Spleen (tissue), 11 donors: ENCODE measurements around the gene PIAS4. TPM values are rescaled to one million over a fixed set of nuclear protein-coding genes. Genes with fewer than 3 reads are reported as not detected.

Experiments used
- DNase-seq: peaks from one replicate; pipeline ENCODE4 v3.0.0-alpha.2; 2020
- H3K27ac ChIP-seq, 8 donors: fragments of 200-600 bp; sonication (generic) in 7 of 8; 1 replicate in 4 of 8; 2 replicates in 4 of 8; pipeline versions ENCODE4 v1.5.0 to v1.8.0; 2016 to 2021; ENCODE audit warnings: inconsistent platforms in 4 of 8, mild to moderate bottlenecking in 4 of 8, moderate library complexity in 1 of 8
- H3K27me3 ChIP-seq, 7 donors: fragments of 200-600 bp; sonication (generic) in 6 of 7; replicated peaks in 1 of 7; 1 replicate in 4 of 7; 2 replicates in 3 of 7; pipeline versions ENCODE4 v1.5.0 to v1.8.0; 2016 to 2021; ENCODE audit warnings: inconsistent platforms in 3 of 7, mild to moderate bottlenecking in 1 of 7
- H3K36me3 ChIP-seq, 6 donors: fragments of 200-600 bp; sonication (generic) in 5 of 6; 1 replicate in 4 of 6; 2 replicates in 2 of 6; pipeline versions ENCODE4 v1.5.0 to v1.8.0; 2016 to 2021; ENCODE audit warnings: inconsistent platforms in 2 of 6
- H3K4me1 ChIP-seq, 6 donors: fragments of 200-600 bp; sonication (generic) in 5 of 6; 1 replicate in 3 of 6; 2 replicates in 3 of 6; pipeline versions ENCODE4 v1.5.0 to v1.8.0; 2016 to 2021; ENCODE audit warnings: inconsistent platforms in 3 of 6
- H3K4me3 ChIP-seq, 8 donors: fragments of 200-600 bp; sonication (generic) in 7 of 8; 1 replicate in 4 of 8; 2 replicates in 4 of 8; pipeline versions ENCODE4 v1.5.0 to v1.8.0; 2016 to 2021; ENCODE audit warnings: inconsistent platforms in 4 of 8, mild to moderate bottlenecking in 4 of 8, moderate library complexity in 2 of 8
- H3K9me3 ChIP-seq, 8 donors: fragments of 200-600 bp; sonication (generic) in 7 of 8; 1 replicate in 4 of 8; 2 replicates in 4 of 8; pipeline versions ENCODE4 v1.5.0 to v1.8.0; 2016 to 2021; ENCODE audit warnings: inconsistent platforms in 4 of 8
- CTCF ChIP-seq, 11 experiments: fragments of 200-600 bp in 7 of 11; fragments of 450-650 bp in 4 of 11; sonication (generic) in 4 of 11; IDR thresholded peaks in 8 of 11; conservative IDR thresholded peaks in 3 of 11; 1 replicate in 7 of 11; 2 replicates in 4 of 11; pipeline versions ENCODE4 v1.4.0 to v1.8.0; 2016 to 2021; ENCODE audit warnings: antibody characterized with exemption in 11 of 11, inconsistent platforms in 4 of 11, mild to moderate bottlenecking in 1 of 11
- POLR2A ChIP-seq, 3 donors: fragments of 450-650 bp; IDR thresholded peaks; one replicate each; pipeline ENCODE4 v1.5.1; 2017; ENCODE audit warnings: antibody characterized with exemption in 3 of 3, mild to moderate bottlenecking in 1 of 3
- POLR2AphosphoS5 ChIP-seq, 3 donors: sonication (generic); formaldehyde crosslinking; IDR thresholded peaks; one replicate each; pipeline ENCODE4 v1.5.1; 2017; ENCODE audit warnings: antibody characterized with exemption in 3 of 3
- WGBS, 5 donors: extraction: QIAGEN DNeasy Blood & Tissue Kit in 3 of 5; methylation state at CpG; one replicate each; pipeline versions ENCODE4 v1.1.5 to v1.1.7; 2013 to 2018; 5-methylcytosine and 5-hydroxymethylcytosine counted together
- intact Hi-C: fragments of 100-400 bp; cut with DNase I; formaldehyde crosslinking; loops from one replicate; pipeline ENCODE4 v1.15.0; 2023; ENCODE audit warnings: low total_unique reads
- polyA plus RNA-seq, 3 donors: library from polyadenylated mRNA; stranded (reverse); fragments of 200-250 nt; gene quantifications; one replicate each; pipeline ENCODE4 v1.2.1, GENCODE V29; 2013
- total RNA-seq, 7 donors: library from RNA; depleted of rRNA in 3 of 7; stranded (reverse); fragments of >200 nt in 3 of 7; fragmentation: NEBNext Ultra II Directional in 4 of 7; extraction: Animal tissue kit (Norgen Biotek cat#: 25700) in 4 of 7; gene quantifications; one replicate each; pipeline versions ENCODE4 v1.1.0 to v1.2.1, GENCODE V29; 2016 to 2021
- donor health status: healthy with polysubstance abuse.
- donor health status: DM: no; HTN: no; CAD: no; lungs with moderate emphysema.
- donor health status: DM: no; HTN: no; CAD: no.
- donor health status: Bipolar disorder and iron deficiency.
- donor health status: healthy.
- donor health status: DM: no; HTN: no; CAD: no.
- donor health status: DM: yes; HTN: yes; CAD: no.

Gene PIAS4
- total and polyA plus RNA-seq, 10 donors = 6.2 to 30.5 (median 22.3) TPM

DNA sequence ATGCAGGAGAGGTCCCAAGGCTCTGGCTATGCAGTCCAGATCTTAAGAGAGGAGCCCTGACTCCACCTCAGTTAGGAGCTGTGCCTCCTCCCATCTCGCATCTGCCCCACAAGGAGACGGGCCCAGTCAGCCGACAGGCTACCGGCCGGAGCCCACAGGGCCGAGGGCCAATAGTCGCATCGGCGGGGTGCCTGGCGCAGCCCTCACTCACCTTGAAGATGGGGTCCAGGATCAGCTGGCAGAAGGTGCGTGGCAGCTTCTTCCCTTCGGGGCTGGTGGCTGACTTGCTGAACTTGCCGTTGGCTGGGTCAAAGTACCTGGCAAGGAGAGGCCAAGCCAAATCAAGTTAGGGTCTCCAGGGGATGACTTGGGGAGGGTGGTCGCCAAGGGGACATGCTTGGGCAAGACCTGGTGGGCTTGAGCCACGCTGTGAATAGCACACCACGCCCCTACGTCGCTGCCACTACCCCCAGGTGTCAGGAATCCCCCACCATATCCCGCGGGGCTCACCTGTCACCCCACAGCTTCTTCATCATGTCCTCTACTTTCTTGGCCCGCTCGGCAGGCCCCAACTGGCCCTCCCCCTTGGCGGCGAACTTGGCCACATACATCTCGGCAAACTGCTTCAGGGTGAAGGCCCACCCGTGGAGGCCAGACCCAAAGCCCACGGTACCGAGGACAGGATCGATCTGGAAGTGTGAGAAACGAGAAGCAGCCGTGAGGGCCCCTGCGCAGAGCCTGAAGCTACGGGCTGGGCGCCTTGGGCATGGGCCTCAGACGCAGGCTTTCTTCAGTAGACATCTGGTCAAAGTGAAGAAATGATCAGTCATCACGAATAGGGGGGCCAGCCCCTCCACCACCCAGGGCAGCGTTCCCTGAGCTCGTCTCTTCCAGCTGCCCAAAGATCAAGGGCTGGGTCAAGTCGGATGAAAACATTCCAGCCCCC lies 25.5 kb upstream of the PIAS4 start:
- peaks cover 19 to 75% (median 73%) of the 10 kb centered on the region in 6 donors for H3K36me3 ChIP-seq
- H3K27ac ChIP-seq = peak overlapping the region in 1 of 8 donors; percentile 0
- H3K9me3 ChIP-seq = no peaks in the 10 kb centered on the region
- intact Hi-C loops = no loop called here
- peaks cover 28 to 88% (median 62%) of the 10 kb centered on the region in 6 donors for H3K4me1 ChIP-seq
- H3K4me3 ChIP-seq = no peak overlapping the region
- WGBS, 5 donors = 84 to 93% (median 90%) methylated on average over 30 to 39 of the region's 39 CpGs
- DNase-seq = peak; percentile 71
- H3K27me3 ChIP-seq = no peaks in the 10 kb centered on the region
- TF ChIP-seq POLR2AphosphoS5 (IDR thresholded peaks at IDR 0.05) = peak in 2 of 3 donors; percentile 38 to 60
- TF ChIP-seq POLR2A (IDR thresholded peaks at IDR 0.05) = no peak

DNA sequence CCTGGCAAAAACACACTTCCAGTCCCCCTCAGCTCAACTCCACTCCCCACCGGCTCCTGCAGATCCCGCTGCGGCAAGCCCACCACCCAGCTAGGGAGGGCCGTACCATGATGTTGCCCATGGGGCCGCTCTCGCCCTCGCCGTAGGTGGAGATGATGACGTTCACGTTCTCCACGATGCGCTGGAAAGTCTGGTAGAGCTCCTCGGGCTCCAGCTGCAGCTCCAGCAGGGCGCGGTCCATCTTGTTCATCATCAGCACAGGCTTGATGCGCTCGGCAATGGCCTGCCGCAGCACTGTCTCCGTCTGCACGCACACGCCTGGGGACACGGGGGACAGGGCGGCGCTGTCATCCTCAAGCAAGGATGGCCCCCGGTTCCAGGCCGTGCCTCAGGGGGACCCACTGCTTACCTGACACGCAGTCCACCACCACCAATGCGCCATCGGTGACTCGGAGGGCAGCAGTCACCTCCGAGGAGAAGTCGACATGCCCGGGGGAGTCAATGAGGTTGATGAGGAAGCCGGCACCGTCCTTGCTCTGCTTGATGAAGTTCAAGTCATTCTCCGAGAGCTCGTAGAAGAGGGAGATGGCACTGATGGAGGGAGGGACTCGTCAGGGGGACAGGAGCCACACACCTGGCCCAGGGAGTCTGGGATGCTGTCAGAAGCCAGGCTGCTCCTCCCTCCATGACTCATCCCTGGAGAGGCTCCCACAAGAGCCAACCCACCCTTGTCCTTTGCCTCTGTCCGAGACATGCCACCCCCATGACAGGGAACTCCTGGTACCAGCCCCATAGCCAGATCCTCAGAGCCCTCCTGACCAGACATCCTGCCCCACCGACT lies 24.6 kb upstream of the PIAS4 start:
- Histone ChIP-seq H3K27me3 (no peaks in the 10 kb centered on the region), H3K36me3 (peaks cover 12 to 66% (median 64%) of the 10 kb centered on the region in 6 donors), H3K4me1 (peaks cover 37 to 89% (median 69%) of the 10 kb centered on the region in 6 donors), H3K9me3 (no peaks in the 10 kb centered on the region), H3K27ac (peak overlapping the region in 4 of 8 donors; percentile 94 to 98 (median 96)), H3K4me3 (peak overlapping the region in 3 of 8 donors; percentile 70 to 90 (median 80))
- intact Hi-C loops = no loop called here
- 83 to 91% (median 85%) methylated on average over 34 to 40 of the region's 40 CpGs for whole genome bisulfite sequencing, 5 donors
- TF ChIP-seq POLR2AphosphoS5 (IDR thresholded peaks at IDR 0.05) = peak in 2 of 3 donors; percentile 39 to 73
- no peak for TF ChIP-seq POLR2A (IDR thresholded peaks at IDR 0.05)
- TF ChIP-seq CTCF (IDR thresholded peaks at IDR 0.05 in 8 of 11, conservative IDR thresholded peaks at IDR 0.05 in 3 of 11) = no peak
- peak; percentile 79 for DNase-seq

DNA sequence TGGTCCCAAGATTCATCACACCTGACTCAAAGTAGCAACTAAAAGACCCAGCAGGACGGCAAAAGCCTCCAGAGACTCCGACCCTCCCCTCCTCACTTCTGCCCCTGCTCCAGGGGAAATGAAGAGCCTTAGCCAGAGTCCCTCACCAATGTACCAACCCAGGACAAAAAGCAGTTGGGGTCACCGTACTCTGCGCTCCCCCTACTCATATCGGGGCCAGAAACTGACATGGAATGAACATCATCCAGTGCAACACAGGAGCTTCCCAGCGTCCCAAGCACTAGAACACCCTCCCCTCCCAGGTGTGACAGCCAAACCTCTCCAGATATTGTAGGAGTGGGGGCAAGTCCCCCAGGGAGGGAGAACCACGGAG lies 24.0 kb upstream of the PIAS4 start:
- peaks cover 42 to 92% (median 75%) of the 10 kb centered on the region in 6 donors for H3K4me1 ChIP-seq
- peak overlapping the region; percentile 70 to 90 (median 80) for H3K4me3 ChIP-seq
- H3K9me3 ChIP-seq = no peaks in the 10 kb centered on the region
- no peaks in the 10 kb centered on the region for H3K27me3 ChIP-seq
- peaks cover 12 to 60% (median 58%) of the 10 kb centered on the region in 6 donors for H3K36me3 ChIP-seq
- intact Hi-C loops = no loop called here
- H3K27ac ChIP-seq = peak overlapping the region in 7 of 8 donors; percentile 92 to 98 (median 95)
- TF ChIP-seq POLR2AphosphoS5 (IDR thresholded peaks at IDR 0.05) (no peak), POLR2A (IDR thresholded peaks at IDR 0.05) (no peak), CTCF (IDR thresholded peaks at IDR 0.05 in 8 of 11, conservative IDR thresholded peaks at IDR 0.05 in 3 of 11) (no peak)
- DNase-seq = no peak
- WGBS, 5 donors = 54 to 80% (median 70%) methylated on average over 7 of the region's 7 CpGs

- WGBS, 5 donors = 15 to 48% (median 29%) methylated on average over 14 to 30 of the region's 30 CpGs
- peak; percentile 87 for DNase-seq
- TF ChIP-seq POLR2AphosphoS5 (IDR thresholded peaks at IDR 0.05) (peak; percentile 67 to 78 (median 71)), CTCF (IDR thresholded peaks at IDR 0.05 in 8 of 11, conservative IDR thresholded peaks at IDR 0.05 in 3 of 11) (no peak)
These were observed 23.5 kb upstream of the PIAS4 start for GRCh38 chr19:3983936-3984583.

More at GRCh38 chr19:3983936-3984583, 23.5 kb upstream of the PIAS4 start:
- Histone ChIP-seq H3K9me3 (no peaks in the 10 kb centered on the region), H3K36me3 (peaks cover 12 to 54% (median 53%) of the 10 kb centered on the region in 6 donors), H3K4me1 (peaks cover 42 to 93% (median 76%) of the 10 kb centered on the region in 6 donors), H3K27ac (peak overlapping the region; percentile 90 to 98 (median 94)), H3K27me3 (no peaks in the 10 kb centered on the region), H3K4me3 (peak overlapping the region; percentile 70 to 90 (median 80))
- intact Hi-C loops = no loop called here
